MM.1S (cell line): ENCODE data around the gene ZNF85.
"Not testable (repeated sequence)": the region's sequence is repeated elsewhere in the genome, so short reads cannot be mapped to it uniquely, and the experiment has no call there.

Experiments
- DNase-seq: peaks from one replicate; pipeline ENCODE4 v3.0.0-alpha.2; 2015
- H2AFZ ChIP-seq: fragments of 300-600 bp; sonication (generic); 2 replicates; pipeline ENCODE4 v1.6.0; 2016; ENCODE audit warnings: antibody characterized with exemption, low read length
- H3F3A ChIP-seq: fragments of 300-600 bp; sonication (generic); 2 replicates; pipeline ENCODE4 v1.6.1; 2016; ENCODE audit warnings: mild to moderate bottlenecking, antibody characterized with exemption, low read length, moderate library complexity, mixed read lengths; ENCODE audit not compliant: insufficient read depth
- H3K27ac ChIP-seq: fragments of 300-600 bp; sonication (generic); 2 replicates; pipeline ENCODE4 v1.5.1; 2016; ENCODE audit warnings: mild to moderate bottlenecking, low read length
- H3K27me3 ChIP-seq: fragments of 300-600 bp; sonication (generic); replicated peaks from 2 replicates; pipeline ENCODE4 v1.6.0; 2016; ENCODE audit warnings: low read length; ENCODE audit not compliant: insufficient read depth
- H3K36me3 ChIP-seq: fragments of 300-600 bp; sonication (generic); replicated peaks from 2 replicates; pipeline ENCODE4 v1.6.1; 2016; ENCODE audit warnings: mild to moderate bottlenecking, low read length, mixed read lengths; ENCODE audit not compliant: insufficient read depth
- H3K4me1 ChIP-seq: fragments of 300-600 bp; sonication (generic); 2 replicates; pipeline ENCODE4 v1.6.1; 2016; ENCODE audit warnings: low read length, mixed read lengths
- H3K4me2 ChIP-seq: fragments of 300-600 bp; sonication (generic); 2 replicates; pipeline ENCODE4 v1.6.0; 2016; ENCODE audit warnings: low read depth, low read length
- H3K4me3 ChIP-seq: fragments of 300-600 bp; sonication (generic); 2 replicates; pipeline ENCODE4 v1.5.1; 2016; ENCODE audit warnings: low read length, mixed read lengths
- H3K79me2 ChIP-seq: fragments of 300-600 bp; sonication (generic); 2 replicates; pipeline ENCODE4 v1.6.1; 2016; ENCODE audit warnings: mixed run types, low read length, mixed read lengths
- H3K9ac ChIP-seq: fragments of 300-600 bp; sonication (generic); 2 replicates; pipeline ENCODE4 v1.6.1; 2016; ENCODE audit warnings: low read length, mixed read lengths
- H3K9me2 ChIP-seq: fragments of 300-600 bp; sonication (generic); replicated peaks from 2 replicates; pipeline ENCODE4 v1.6.1; 2016; ENCODE audit warnings: mild to moderate bottlenecking, low read length, mixed read lengths; ENCODE audit not compliant: insufficient read depth
- H3K9me3 ChIP-seq: fragments of 300-600 bp; sonication (generic); replicated peaks from 2 replicates; pipeline ENCODE4 v1.6.1; 2016; ENCODE audit warnings: mild to moderate bottlenecking, low read length, mixed read lengths; ENCODE audit not compliant: insufficient read depth
- H4K20me1 ChIP-seq: fragments of 300-600 bp; sonication (generic); 2 replicates; pipeline ENCODE4 v1.6.1; 2016; ENCODE audit warnings: mild to moderate bottlenecking, low read length, moderate library complexity, mixed read lengths; ENCODE audit not compliant: insufficient read depth
- CTCF ChIP-seq: fragments of 300-600 bp; sonication (generic); IDR thresholded peaks from 2 replicates; pipeline ENCODE4 v1.5.1; 2016; ENCODE audit warnings: antibody characterized with exemption, low read length, mixed read lengths
- EZH2 ChIP-seq: fragments of 300-600 bp; sonication (generic); optimal IDR thresholded peaks from 2 replicates; pipeline ENCODE3; 2017; ENCODE audit warnings: low read depth, mild to moderate bottlenecking, antibody characterized with exemption, low read length, mixed read lengths
- EZH2phosphoT487 ChIP-seq: fragments of 300-600 bp; sonication (generic); IDR thresholded peaks from 2 replicates; pipeline ENCODE4 v1.6.1; 2018; ENCODE audit warnings: antibody characterized with exemption, low read length

The ZNF85 gene

GRCh38 chr19:20969898-20970297 is 46.8 kb downstream of the ZNF85 start:
- Histone ChIP-seq H3F3A (no peaks in the 10 kb centered on the region), H3K4me2 (no peak overlapping the region), H3K9me3 (no peaks in the 10 kb centered on the region), H3K79me2 (no peaks in the 10 kb centered on the region), H4K20me1 (no peaks in the 10 kb centered on the region), H3K9ac (no peak overlapping the region), H3K4me3 (no peak overlapping the region), H3K27me3 (no peaks in the 10 kb centered on the region), H3K9me2 (no peaks in the 10 kb centered on the region), H3K36me3 (no peaks in the 10 kb centered on the region), H3K4me1 (no peaks in the 10 kb centered on the region), H2AFZ (no peak overlapping the region), H3K27ac (no peak overlapping the region)
- no peak for TF ChIP-seq CTCF
- TF ChIP-seq EZH2phosphoT487: no peak
- no peak for TF ChIP-seq EZH2
- no peak for DNase-seq

DNA sequence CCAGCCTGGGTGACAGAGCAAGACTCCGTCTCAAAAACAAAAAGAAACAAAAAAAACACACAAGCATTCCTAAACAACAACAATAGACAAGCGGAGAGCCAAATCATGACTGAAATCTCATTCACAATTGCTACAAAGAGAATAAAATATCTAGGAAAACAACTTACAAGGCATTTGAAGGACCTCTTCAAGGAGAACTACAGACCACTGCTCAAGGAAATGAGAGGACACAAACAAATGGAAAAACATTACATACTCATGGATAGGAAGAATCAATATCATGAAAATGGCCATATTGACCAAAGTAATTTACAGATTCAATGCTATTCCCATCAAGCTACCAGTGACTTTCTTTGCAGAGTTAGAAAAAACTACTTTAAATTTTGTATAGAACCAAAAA is 69.7 kb downstream of the ZNF85 start:
- H3K36me3 ChIP-seq, H3K79me2 ChIP-seq, H3K27ac ChIP-seq, DNase-seq, H3K4me2 ChIP-seq, H2AFZ ChIP-seq, H3K9ac ChIP-seq, H3K4me3 ChIP-seq, H3K27me3 ChIP-seq, H3F3A ChIP-seq, H3K9me3 ChIP-seq, H3K9me2 ChIP-seq, H3K4me1 ChIP-seq, H4K20me1 ChIP-seq: not testable (repeated sequence)

DNA sequence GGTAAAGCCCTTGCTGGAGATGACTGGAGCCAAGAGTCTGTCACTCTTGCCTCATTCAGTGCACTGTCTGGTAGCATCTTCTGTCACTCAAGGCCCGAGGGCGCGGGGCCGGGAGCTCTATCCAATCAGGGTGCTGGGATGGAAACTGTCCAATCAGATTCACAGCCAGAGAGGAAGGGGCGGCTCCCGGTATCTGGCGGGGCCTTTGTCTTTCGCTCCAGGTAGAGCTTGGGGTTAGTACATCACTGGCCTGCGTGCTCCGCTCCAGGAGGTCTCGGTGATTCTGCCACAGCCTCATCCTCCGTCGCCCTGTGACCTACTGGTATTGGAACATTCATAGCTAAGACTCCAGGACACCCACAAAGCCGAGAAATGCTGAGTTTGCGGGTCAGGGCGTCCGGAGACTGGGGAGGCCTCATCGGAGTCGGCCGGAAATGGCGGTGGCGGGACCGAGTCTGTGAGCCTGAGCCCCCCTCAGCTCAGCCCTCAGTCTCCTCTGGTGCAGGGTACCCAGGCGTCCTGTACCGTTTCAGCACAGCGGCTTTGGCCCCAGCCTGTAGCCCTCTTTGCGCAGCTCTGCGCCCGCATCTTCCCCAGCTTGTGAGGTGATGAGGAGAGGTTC is 76.8 kb downstream of the ZNF85 start:
- Histone ChIP-seq H3K27me3 (no peaks in the 10 kb centered on the region), H3K4me1 (no peaks in the 10 kb centered on the region), H3K4me3 (peak overlapping the region; percentile 55), H3K36me3 (no peaks in the 10 kb centered on the region), H3K9me2 (no peaks in the 10 kb centered on the region), H3K79me2 (no peaks in the 10 kb centered on the region), H4K20me1 (no peaks in the 10 kb centered on the region), H3F3A (no peaks in the 10 kb centered on the region), H3K27ac (no peak overlapping the region), H3K9me3 (no peaks in the 10 kb centered on the region), H3K9ac (no peak overlapping the region), H2AFZ (peak overlapping the region; percentile 53), H3K4me2 (peak overlapping the region; percentile 44; the same call in 1 of the 2 replicates)
- TF ChIP-seq EZH2phosphoT487: no peak
- TF ChIP-seq CTCF: no peak
- no peak for TF ChIP-seq EZH2
- DNase-seq: peak; percentile 88
